AG20443 (cell line): ENCODE data around the gene CHAC1.

Experiments used
- DNase-seq: peaks from one replicate; pipeline ENCODE4 v3.0.0; 2012; ENCODE audit warnings: low spot score, mixed read lengths

CHAC1 gene

GRCh38 chr15:40923551-40923950 is 29.7 kb upstream of the CHAC1 start:
- DNase-seq, result no peak

- no peak for DNase-seq
Observed at GRCh38 chr15:40925495-40925862, 27.8 kb upstream of the CHAC1 start.

DNA sequence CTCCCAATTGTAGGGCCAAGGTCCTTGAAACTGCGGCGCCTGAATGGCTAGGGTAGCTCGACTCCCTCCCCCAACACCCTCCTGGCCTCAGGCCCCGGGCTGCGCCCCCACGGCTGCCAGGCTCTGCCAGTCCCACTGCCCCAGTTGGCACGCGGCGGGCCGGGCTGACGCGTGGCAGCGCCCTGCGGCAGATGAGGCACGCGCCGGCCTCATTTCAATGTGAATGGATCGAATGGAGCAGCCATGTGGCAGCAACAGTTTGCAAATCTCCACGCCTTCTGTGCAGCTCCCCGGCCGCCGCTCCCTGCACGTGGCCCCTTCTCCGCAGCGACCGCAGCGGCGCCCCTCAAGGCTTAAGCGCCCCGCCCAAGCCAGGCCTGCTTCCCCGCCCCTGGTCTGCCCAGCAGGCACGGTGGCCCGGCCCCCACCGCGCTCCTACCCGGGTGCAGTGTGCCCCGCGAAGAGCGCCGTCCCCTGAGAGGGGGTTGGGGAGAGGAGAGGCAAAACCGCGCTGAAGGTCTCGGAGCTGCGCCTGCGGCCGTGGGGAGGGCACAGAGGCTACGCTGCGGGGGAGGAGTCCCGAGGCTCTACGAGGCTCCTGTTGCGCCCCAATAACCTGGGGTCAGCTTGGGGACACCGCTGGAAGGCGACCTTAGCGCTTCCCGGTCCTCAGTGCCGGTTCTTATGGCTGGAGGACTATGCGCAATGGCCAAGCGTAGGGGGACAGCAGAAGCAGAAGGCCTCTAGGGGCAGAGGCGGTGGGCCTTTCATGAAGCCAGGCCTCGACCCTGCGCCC is 27.2 kb upstream of the CHAC1 start:
- DNase-seq, result peak; percentile 48

- DNase-seq, result no peak
Observed at GRCh38 chr15:40926659-40927494, 26.4 kb upstream of the CHAC1 start.

DNA sequence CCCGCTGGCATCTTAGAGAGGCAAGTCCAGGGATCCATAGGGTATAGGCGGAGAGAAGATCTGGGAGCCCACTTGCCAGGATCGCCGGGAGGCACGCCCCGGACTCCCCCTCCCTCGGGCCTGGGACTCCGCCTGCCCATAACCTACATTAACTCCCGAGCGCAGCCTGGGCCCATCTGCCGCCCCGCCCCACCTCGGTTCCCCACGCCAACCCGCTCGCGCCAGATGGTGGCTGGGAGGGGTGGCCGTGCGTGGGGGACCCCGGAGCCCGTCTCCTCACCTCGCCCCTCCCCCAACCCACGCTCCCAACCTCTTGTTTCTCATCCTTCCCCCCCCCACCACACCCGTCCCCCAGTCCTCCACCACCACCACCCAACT is 25.8 kb upstream of the CHAC1 start:
- DNase-seq, result no peak

- DNase-seq, result no peak
Observed at GRCh38 chr15:40927873-40928806, 25.1 kb upstream of the CHAC1 start.

GRCh38 chr15:40928821-40929659 is 24.2 kb upstream of the CHAC1 start, which contains the start of gene DLL4:
Gene DLL4 (plus strand): TSS chr15:40929340. CDS start chr15:40929669, 329 bp downstream.
- peak; percentile 45 for DNase-seq

- peak; percentile 64 for DNase-seq
Observed at GRCh38 chr15:40929660-40930429, 23.4 kb upstream of the CHAC1 start.

DNA sequence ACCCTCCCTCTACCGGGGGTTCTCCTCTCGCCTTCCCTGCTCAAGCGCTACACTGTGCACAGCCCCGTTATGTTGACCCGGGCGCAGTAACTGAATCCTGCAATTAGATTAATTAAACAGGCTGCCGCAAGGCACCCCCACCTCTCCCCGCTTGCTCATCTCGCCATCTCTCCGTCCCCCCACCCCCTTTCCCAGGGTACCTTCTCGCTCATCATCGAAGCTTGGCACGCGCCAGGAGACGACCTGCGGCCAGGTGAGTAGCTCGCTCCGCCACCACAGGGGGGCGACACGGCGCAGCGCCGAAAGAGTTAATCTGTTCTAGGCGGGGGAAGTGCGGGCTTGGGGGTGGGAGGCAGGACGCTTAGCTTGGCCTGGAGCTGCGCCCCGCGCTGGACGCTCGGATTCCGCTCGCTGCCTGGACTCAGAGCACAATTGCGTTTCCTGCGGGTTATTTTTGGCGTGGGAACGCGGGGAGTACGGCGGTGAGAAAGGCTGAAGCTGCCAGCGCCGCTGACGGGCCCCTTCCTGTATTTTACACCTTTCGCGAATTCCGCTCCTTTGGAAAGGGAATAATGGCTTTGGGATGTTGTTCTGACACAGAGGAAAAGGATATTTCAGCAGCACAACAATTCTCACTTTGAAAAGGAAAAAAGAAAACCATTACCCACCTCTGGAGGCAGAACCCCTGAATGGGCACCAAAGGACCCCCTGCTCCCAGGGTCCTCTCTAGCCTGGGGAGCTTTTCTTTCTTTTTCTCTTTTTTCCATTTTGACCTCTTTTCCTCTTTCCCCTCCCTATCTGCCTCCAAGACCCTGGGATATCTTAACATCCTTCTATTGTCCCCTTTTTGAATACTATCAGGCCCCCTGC is 22.6 kb upstream of the CHAC1 start:
- no peak for DNase-seq

DNA sequence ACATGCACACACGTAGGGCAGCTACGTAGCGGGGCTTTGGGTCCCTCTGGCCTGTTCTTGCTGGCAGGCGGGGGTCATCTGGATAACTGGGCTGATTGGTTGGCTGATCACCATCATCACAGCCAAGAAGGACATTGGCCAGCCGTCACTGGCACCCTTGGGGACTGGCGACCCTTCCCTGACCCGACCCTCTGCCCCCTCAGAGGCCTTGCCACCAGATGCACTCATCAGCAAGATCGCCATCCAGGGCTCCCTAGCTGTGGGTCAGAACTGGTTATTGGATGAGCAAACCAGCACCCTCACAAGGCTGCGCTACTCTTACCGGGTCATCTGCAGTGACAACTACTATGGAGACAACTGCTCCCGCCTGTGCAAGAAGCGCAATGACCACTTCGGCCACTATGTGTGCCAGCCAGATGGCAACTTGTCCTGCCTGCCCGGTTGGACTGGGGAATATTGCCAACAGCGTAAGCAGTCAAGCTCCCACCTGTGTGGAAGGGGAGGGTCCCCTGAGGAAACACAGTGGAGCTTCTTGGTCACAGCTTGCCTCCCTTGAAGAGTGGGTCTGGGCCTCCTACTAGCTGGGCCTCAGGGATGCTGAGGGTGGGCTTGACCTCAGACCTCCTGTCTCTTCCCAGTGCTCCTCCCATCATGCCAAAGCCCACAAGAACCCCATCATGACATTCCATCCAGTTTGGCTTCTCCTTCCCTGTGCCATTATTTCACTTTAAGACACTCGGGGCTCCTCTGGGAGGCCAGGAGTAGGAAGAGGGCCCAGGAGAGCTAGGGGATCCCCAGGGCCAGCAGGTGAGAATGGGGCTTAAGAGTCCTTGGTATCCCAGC is 21.8 kb upstream of the CHAC1 start:
- DNase-seq, result no peak

DNA sequence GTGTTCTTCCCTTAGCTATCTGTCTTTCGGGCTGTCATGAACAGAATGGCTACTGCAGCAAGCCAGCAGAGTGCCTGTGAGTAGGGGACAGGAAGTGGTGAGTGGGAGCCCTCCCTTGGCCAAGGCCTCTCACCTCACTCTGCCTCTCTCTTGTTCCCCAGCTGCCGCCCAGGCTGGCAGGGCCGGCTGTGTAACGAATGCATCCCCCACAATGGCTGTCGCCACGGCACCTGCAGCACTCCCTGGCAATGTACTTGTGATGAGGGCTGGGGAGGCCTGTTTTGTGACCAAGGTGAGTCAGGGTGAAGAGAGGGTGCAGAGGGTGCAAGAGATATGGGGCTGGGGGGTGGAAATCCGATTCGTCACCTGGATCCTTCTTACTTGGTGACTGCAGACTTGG is 21.1 kb upstream of the CHAC1 start:
- no peak for DNase-seq

- no peak for DNase-seq
Observed at GRCh38 chr15:40932649-40933516, 20.4 kb upstream of the CHAC1 start.

DNA sequence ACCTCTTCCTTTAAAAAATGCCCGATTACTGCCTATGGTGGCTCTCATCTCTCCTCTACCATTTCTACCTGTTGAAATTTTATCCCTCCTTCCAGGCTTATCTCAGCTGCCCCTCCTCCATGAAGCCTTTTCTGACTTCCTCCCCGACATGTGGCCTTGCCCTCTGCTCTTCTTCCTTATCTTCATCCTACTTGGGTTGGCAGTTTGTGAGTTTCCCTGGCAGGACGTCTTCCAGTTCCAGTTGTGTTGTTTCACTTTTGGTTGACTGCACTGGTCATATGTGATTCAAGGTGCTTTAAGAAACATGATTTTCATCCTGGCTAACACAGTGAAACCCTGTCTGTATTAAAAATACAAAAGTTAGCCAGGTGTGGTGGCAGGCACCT is 19.8 kb upstream of the CHAC1 start:
- no peak for DNase-seq

DNA sequence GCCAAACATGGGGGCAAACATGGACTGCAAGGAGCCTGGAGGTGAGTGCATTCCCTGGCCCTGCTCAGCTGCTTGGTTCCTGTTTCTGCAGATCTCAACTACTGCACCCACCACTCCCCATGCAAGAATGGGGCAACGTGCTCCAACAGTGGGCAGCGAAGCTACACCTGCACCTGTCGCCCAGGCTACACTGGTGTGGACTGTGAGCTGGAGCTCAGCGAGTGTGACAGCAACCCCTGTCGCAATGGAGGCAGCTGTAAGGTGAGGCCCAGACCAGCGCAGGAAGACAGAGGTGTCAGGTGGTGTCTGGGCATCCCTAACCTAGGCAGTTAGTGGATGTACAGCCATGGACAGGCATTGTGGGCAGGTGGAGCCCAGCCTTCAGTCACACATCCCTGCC is 18.8 kb upstream of the CHAC1 start:
- DNase-seq, result no peak

GRCh38 chr15:40936234-40936708 is 17.0 kb upstream of the CHAC1 start:
- DNase-seq, result no peak

DNA sequence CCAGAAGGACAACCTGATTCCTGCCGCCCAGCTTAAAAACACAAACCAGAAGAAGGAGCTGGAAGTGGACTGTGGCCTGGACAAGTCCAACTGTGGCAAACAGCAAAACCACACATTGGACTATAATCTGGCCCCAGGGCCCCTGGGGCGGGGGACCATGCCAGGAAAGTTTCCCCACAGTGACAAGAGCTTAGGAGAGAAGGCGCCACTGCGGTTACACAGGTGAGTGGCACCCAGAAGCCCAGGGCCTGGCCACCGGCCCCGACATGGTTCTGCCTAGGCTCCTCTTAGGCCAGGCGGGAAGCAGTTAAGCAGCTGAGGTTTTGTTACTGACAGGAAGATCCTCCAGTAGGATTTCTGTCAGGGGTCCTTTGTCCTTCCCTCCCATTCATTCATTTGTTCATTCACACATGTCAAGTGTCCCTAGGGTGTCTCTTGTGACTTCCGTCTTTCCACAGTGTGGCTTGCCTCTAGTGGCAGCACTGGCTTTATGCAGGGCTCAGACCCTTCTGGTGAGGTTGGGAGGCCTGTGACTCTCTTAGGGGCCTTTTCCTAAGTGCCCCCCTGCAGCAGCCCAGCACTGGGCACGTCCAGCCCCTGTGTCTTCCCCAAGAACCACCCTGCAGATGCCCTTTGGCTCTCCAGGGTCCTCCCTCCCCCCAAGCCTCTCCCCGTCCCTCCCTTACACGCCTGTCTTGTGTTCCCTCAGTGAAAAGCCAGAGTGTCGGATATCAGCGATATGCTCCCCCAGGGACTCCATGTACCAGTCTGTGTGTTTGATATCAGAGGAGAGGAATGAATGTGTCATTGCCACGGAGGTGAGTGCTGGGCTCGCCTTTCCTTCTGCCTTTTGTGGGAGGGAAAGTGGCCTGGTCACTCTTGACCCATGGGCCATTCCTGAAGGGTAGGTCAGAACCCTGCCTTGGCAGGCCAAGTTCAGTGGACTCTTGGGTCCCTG is 16.3 kb upstream of the CHAC1 start:
- no peak for DNase-seq
